Heart left ventricle (tissue), 16 donors: ENCODE measurements around the gene C1orf115. TPM values are rescaled to one million over a fixed set of nuclear protein-coding genes. Genes with fewer than 3 reads are reported as not detected.

Experiments
- ATAC-seq, 4 donors: fragments of 200-7000 bp; cut with Tn5 transposase; one replicate each; pipeline ENCODE4 v1.9.1; 2020 to 2022; ENCODE audit warnings: moderate library complexity in 4 of 4, mild to moderate bottlenecking in 3 of 4, moderate number of reproducible peaks in 1 of 4
- DNase-seq, 5 donors: peaks; one replicate each; pipeline ENCODE4 v3.0.0-alpha.2; 2020
- H3K27ac ChIP-seq, 12 donors: fragments of 200-600 bp; sonication (generic) in 4 of 12; one replicate each; pipeline versions ENCODE4 v1.5.0 to v1.8.0; 2016 to 2022; ENCODE audit warnings: mild to moderate bottlenecking in 2 of 12
- H3K27me3 ChIP-seq, 9 donors: fragments of 200-600 bp; sonication (generic) in 2 of 9; one replicate each; pipeline versions ENCODE4 v1.5.1 to v1.8.0; 2016 to 2022; ENCODE audit warnings: mild to moderate bottlenecking in 3 of 9
- H3K36me3 ChIP-seq, 9 donors: fragments of 200-600 bp; sonication (generic) in 2 of 9; one replicate each; pipeline versions ENCODE4 v1.5.0 to v1.8.0; 2018 to 2022; ENCODE audit warnings: mild to moderate bottlenecking in 2 of 9
- H3K4me1 ChIP-seq, 12 donors: fragments of 200-600 bp; sonication (generic) in 4 of 12; one replicate each; pipeline versions ENCODE4 v1.5.0 to v1.8.0; 2016 to 2022; ENCODE audit warnings: mild to moderate bottlenecking in 3 of 12
- H3K4me3 ChIP-seq, 12 donors: fragments of 200-600 bp; sonication (generic) in 4 of 12; one replicate each; pipeline versions ENCODE4 v1.5.0 to v1.8.0; 2017 to 2022; ENCODE audit warnings: mild to moderate bottlenecking in 9 of 12, moderate library complexity in 4 of 12
- H3K9me3 ChIP-seq, 12 donors: fragments of 200-600 bp; sonication (generic) in 4 of 12; one replicate each; pipeline versions ENCODE4 v1.5.0 to v1.8.0; 2016 to 2022; ENCODE audit warnings: mild to moderate bottlenecking in 1 of 12
- POLR2A ChIP-seq, 2 donors: fragments of 450-650 bp; IDR thresholded peaks; one replicate each; pipeline ENCODE4 v1.6.1; 2017; ENCODE audit warnings: antibody characterized with exemption in 2 of 2, mild to moderate bottlenecking in 2 of 2, moderate library complexity in 2 of 2
- WGBS, 4 donors: extraction: QIAGEN DNeasy Blood & Tissue Kit in 2 of 4; methylation state at CpG; one replicate each; pipeline versions ENCODE4 v1.1.5 to v1.1.7; 2013 to 2018; 5-methylcytosine and 5-hydroxymethylcytosine counted together
- intact Hi-C, 10 donors: fragments of 100-400 bp; cut with DNase I; formaldehyde crosslinking; loops; one replicate each; pipeline versions ENCODE4 v1.11.1 to v1.14.2; 2022
- polyA plus RNA-seq, 2 donors: library from polyadenylated mRNA; stranded (reverse); fragments of 200-250 nt; gene quantifications; one replicate each; pipeline ENCODE4 v1.2.3, GENCODE V29; 2013
- total RNA-seq, 9 donors: library from RNA; depleted of rRNA in 2 of 9; stranded (reverse); fragments of >200 nt in 2 of 9; fragmentation: NEBNext Ultra II Directional in 3 of 9; extraction: Animal tissue kit (Norgen Biotek cat#: 25700) in 3 of 9; gene quantifications; one replicate each; pipeline versions ENCODE4 v1.1.0 to v1.2.4, GENCODE V29; 2016 to 2023
- TF ChIP-seq, protein P1 (sequence below), 12 donors: fragments of 200-600 bp; sonication (generic) in 4 of 12; IDR thresholded peaks; one replicate each; pipeline versions ENCODE4 v1.5.0 to v1.8.0; 2018 to 2022; ENCODE audit warnings: antibody characterized with exemption in 12 of 12, mild to moderate bottlenecking in 5 of 12
- donor health status: ischemic (EF 13 %, LVEDD 7.1; RV severe dilation, severe dysfunction).
- donor health status: healthy with polysubstance abuse.
- donor health status: DM: no; HTN: yes; CAD: no.
- donor health status: DM: no; HTN: no; CAD: no.
- donor health status: ischemic (EF 25% LVEDD 6.9; RV normal size, moderate dysfunction).
- donor health status: ischemic (EF 25% LVEDD 5.7; RV mildly dilated, moderate dysfunction).
- donor health status: healthy.
- donor health status: DM: yes; HTN: yes; CAD: no.
- donor health status: ischemic (EF 35%, LVEDD 5.7; RV mildly dilated, moderate dysfunction).
- donor health status: nonischemic (EF 11% LVEDD 7.7; RV severe dilation, severe dysfunction).
- donor health status: DM: yes; HTN: yes; CAD: no.
- donor health status: PGD.
- donor health status: ischemic (EF 29% LVEDD 5.4; RV normal size, mild dysfunction).
- donor health status: nonischemic (EF 23%, LVEDD 6.1; RV moderate dilation, normal function).

The C1orf115 gene
- total and polyA plus RNA-seq, 11 donors = 8.5 to 39.0 (median 16.3) TPM

DNA sequence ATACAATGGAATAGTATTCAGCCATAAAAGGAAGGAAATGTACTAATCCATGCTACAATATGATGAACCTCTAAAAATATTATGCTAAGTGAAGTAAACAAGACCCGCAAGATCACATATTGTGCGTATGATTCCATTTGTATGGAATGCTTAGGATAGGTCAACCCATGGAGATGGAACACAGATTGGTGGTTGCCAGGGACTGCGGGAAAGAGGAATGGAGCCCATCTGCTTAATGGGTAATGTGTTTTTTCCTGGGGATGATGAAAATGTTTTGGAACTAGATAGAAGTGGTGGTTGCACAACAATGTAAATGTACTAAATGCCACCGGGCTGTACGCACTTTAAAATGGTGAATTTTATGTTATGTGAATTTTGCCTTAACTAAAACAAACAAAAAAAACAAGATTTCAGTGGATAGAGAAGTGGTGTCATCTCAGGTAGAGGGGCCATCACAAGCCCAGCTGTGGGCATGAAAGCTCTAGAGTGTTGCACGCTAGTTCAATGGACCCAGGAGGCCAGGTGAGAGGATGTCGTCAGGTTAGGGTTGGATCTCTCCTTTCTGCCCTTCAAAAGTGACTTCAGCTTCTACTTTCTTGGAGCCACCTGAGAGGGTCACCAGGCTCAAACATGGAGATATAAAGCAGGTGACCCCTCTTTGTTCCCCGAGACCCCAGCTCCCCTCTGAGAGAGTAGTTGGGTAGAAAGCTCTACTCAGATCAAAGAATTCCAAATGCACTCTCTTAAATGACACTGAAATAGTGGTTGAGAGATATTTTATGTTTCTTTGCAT lies 2.5 kb downstream of the C1orf115 start:
- Histone ChIP-seq H3K27ac (no peak overlapping the region), H3K27me3 (no peaks in the 10 kb centered on the region), H3K4me1 (peaks cover 0 to 17% (median 4%) of the 10 kb centered on the region in 12 donors), H3K9me3 (no peaks in the 10 kb centered on the region), H3K36me3 (peaks cover 0 to 6% (median 0%) of the 10 kb centered on the region in 9 donors), H3K4me3 (no peak overlapping the region)
- no peak for TF ChIP-seq POLR2A (IDR thresholded peaks at IDR 0.05)
- TF ChIP-seq, protein P1, sequence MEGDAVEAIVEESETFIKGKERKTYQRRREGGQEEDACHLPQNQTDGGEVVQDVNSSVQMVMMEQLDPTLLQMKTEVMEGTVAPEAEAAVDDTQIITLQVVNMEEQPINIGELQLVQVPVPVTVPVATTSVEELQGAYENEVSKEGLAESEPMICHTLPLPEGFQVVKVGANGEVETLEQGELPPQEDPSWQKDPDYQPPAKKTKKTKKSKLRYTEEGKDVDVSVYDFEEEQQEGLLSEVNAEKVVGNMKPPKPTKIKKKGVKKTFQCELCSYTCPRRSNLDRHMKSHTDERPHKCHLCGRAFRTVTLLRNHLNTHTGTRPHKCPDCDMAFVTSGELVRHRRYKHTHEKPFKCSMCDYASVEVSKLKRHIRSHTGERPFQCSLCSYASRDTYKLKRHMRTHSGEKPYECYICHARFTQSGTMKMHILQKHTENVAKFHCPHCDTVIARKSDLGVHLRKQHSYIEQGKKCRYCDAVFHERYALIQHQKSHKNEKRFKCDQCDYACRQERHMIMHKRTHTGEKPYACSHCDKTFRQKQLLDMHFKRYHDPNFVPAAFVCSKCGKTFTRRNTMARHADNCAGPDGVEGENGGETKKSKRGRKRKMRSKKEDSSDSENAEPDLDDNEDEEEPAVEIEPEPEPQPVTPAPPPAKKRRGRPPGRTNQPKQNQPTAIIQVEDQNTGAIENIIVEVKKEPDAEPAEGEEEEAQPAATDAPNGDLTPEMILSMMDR (IDR thresholded peaks at IDR 0.05) = no peak
- ATAC-seq (no peak), DNase-seq (no peak)
- WGBS, 4 donors = 94 to 96% (median 95%) methylated on average over 8 of the region's 8 CpGs
- intact Hi-C loops = loop anchor here in 5 of 10 donors (5.0 kb wide), 2 partner anchors 40 to 80 kb away; no protein-coding TSS in a partner anchor

DNA sequence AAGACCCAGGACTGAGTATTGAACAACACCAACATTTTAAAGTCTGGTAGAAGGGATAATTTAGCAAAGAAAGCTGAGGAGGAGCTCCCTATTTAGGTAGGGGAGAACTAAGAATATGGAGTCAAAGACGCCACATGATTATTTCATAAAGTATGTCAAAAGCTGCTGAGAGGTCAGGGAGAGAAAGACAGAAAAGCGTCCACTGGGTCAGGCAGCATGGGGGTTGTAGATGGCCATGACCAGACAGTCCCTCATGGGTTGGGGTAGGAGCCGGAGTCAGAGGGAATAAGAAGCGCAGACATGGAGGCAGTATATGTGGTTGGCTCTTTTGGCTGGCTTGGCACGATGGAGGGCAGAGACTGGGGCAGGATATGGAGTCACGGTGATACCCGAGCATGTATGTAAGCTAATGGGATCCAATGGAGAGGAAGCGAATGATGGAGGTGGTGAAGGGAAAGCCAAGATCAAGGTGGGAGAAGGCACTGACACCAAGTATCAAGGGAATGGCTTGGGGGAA lies 4.8 kb downstream of the C1orf115 start:
- Histone ChIP-seq H3K36me3 (peaks cover 0 to 9% (median 0%) of the 10 kb centered on the region in 9 donors), H3K4me1 (peaks cover 0 to 10% (median 2%) of the 10 kb centered on the region in 12 donors), H3K27me3 (no peaks in the 10 kb centered on the region), H3K9me3 (no peaks in the 10 kb centered on the region), H3K4me3 (no peak overlapping the region), H3K27ac (no peak overlapping the region)
- DNase-seq = no peak
- no peak for ATAC-seq
- intact Hi-C loops = loop anchor here in 5 of 10 donors (5.0 kb wide), 2 partner anchors 37 to 77 kb away; no protein-coding TSS in a partner anchor
- TF ChIP-seq POLR2A (IDR thresholded peaks at IDR 0.05) = no peak
- TF ChIP-seq, protein P1 (IDR thresholded peaks at IDR 0.05) = no peak
- 95 to 99% (median 97%) methylated on average over 8 of the region's 8 CpGs for WGBS, 4 donors

DNA sequence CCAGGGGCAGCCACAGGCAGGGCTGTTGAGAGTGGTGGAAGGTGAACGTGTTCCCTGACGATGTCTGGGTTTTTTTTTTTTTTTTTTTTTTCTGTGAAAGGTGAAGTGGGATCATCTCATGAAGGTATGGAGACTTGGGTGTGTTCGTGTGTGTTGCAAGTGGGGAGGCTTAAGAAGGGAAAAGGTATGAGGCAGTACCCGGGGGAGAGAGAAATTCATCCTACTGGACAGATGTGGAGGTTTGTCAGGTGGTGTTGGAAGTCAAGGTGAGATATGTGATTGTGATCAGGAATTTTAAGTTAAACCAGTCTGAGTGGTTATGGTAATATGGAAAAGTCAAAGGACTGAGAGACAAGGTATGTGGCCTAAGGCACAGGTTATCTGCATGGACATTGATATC lies 5.3 kb downstream of the C1orf115 start:
- Histone ChIP-seq H3K27me3 (no peaks in the 10 kb centered on the region), H3K9me3 (no peaks in the 10 kb centered on the region), H3K4me1 (peaks cover 0 to 10% (median 3%) of the 10 kb centered on the region in 12 donors), H3K4me3 (no peak overlapping the region), H3K27ac (no peak overlapping the region), H3K36me3 (peaks cover 0 to 9% (median 0%) of the 10 kb centered on the region in 9 donors)
- DNase-seq (no peak), ATAC-seq (no peak)
- WGBS, 4 donors = 94 to 98% (median 95%) methylated on average over 4 of the region's 4 CpGs
- TF ChIP-seq, protein P1 (IDR thresholded peaks at IDR 0.05) = no peak
- no peak for TF ChIP-seq POLR2A (IDR thresholded peaks at IDR 0.05)
- intact Hi-C loops = no loop called here

DNA sequence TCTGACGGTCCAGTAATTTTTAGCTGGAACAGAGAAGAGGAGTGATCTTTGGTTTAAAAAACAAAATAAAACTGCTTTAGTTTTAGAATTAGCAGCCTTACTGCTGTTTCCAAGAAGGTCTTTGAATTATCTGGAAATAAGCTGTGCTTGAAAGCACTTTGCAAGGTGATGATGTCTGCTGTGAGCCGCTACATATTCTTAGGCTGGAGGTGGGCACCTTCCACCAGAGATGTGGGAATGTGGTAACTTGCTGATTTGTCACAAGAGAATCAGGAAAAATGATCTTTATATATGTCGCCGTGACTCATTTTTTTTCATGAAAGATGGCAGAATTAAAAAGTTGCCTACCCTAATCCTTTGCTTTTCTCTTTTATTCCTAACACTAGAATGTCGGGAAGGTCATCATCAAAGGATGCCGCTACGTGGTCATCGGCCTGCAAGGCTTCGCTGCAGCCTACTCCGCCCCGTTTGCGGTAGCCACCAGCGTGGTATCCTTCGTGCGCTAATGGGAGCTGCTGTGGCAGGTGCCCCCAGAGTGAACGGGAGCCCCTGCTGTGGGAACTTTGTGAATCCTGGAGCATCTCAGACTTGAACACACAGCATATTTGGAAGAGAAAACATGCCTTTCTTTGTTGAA lies 6.2 kb downstream of the C1orf115 start:
- intact Hi-C loops = no loop called here

More for the DNA sequence above, 6.2 kb downstream of the C1orf115 start:
- TF ChIP-seq, protein P1 (IDR thresholded peaks at IDR 0.05) = no peak
- no peak for TF ChIP-seq POLR2A (IDR thresholded peaks at IDR 0.05)
- peaks cover 0 to 15% (median 7%) of the 10 kb centered on the region in 12 donors for H3K4me1 ChIP-seq
- 93 to 96% (median 95%) methylated on average over 16 of the region's 16 CpGs for WGBS, 4 donors
- H3K4me3 ChIP-seq = no peak overlapping the region
- ATAC-seq = peak in 1 of 4 donors; percentile 38
- peaks cover 0 to 9% (median 0%) of the 10 kb centered on the region in 9 donors for H3K36me3 ChIP-seq
- H3K27ac ChIP-seq = no peak overlapping the region
- DNase-seq = no peak
- H3K9me3 ChIP-seq = no peaks in the 10 kb centered on the region
- no peaks in the 10 kb centered on the region for H3K27me3 ChIP-seq
